Gastroesophageal sphincter (tissue), 3 donors: Measurements from ENCODE around the gene ASB6.

Experiments
- CTCF ChIP-seq, 4 experiments: fragments of 200-600 bp in 2 of 4; fragments of 450-650 bp in 2 of 4; sonication (generic) in 1 of 4; IDR thresholded peaks; one replicate each; pipeline ENCODE4 v1.5.1; 2017 to 2019; ENCODE audit warnings: antibody characterized with exemption in 4 of 4, mild to moderate bottlenecking in 2 of 4, moderate library complexity in 2 of 4
- EP300 ChIP-seq: sonication (generic); formaldehyde crosslinking; IDR thresholded peaks from one replicate; pipeline ENCODE4 v1.6.1; 2017; ENCODE audit warnings: antibody characterized with exemption, mild to moderate bottlenecking
- POLR2A ChIP-seq, 2 donors: fragments of 450-650 bp; IDR thresholded peaks; one replicate each; pipeline ENCODE4 v1.6.1; 2017; ENCODE audit warnings: antibody characterized with exemption in 2 of 2, mild to moderate bottlenecking in 2 of 2, moderate library complexity in 1 of 2
- POLR2AphosphoS5 ChIP-seq: sonication (generic); formaldehyde crosslinking; IDR thresholded peaks from one replicate; pipeline ENCODE4 v1.6.1; 2017; ENCODE audit warnings: antibody characterized with exemption

- no peak for TF ChIP-seq CTCF (IDR thresholded peaks at IDR 0.05)
- no peak for TF ChIP-seq POLR2A (IDR thresholded peaks at IDR 0.05)
- TF ChIP-seq EP300 = no peak
- no peak for TF ChIP-seq POLR2AphosphoS5
Measured at GRCh38 chr9:129667850-129668249, 25.9 kb upstream of the ASB6 start.
